DMS153 (cell line): ENCODE measurements around the gene SMIM8.
"Not testable (repeated sequence)": the region's sequence is repeated elsewhere in the genome, so short reads cannot be mapped to it uniquely, and the experiment has no call there.

Experiments
- DNase-seq: peaks from one replicate; lab custom pipeline; 2025; lab: John Stamatoyannopoulos, UW

The SMIM8 gene, protein sequence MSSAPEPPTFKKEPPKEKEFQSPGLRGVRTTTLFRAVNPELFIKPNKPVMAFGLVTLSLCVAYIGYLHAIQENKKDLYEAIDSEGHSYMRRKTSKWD

DNA sequence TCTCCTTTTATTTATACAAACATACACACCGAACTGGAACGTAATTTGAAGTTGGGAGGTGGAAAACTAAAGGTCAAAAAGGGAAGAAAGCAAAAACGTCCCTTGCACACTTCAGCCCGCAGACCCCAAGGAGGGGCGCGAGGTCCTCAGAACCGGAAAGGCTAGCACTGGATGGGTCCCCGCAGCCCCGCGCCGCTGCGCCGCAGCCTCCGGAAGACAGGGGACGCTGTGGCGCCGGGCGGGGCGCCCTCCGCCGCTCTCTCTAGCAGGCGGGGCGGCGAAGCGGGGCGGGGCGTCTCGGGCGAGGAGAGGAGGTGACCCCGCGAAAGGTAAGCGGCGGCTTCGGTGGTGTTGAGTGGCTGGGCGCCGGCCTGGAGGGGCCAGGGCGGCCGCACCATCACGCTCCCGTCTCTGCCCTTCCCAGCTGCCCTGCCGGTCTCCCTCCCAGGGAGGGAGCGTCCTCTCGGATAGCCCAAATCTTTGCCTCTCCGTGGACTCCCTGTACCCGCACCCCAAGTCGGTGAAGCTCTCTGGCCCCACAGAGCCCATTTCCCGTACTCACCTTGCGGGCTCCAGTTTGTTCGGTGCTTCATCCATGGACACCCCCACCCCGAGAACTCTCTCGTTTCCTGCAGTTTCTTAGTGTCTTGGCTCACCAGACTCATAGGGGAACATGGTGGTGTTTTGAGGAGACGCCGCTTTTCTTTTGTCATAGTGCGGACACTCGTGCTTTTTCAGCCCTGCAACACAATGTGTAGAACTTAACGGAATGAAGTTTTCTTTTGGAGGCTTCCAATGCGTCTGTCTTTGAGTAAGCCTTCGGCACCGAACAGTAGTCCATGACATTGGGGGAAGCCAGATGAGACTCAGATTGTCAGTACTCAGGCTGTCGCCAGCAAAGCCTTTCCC is at the start of gene SMIM8:
Gene SMIM8, plus strand, starts transcription at position 285 of the 909 bp plus-strand sequence. CDS start 14,444 bp downstream, outside the sequence.
- peak; percentile 79 for DNase-seq

DNA sequence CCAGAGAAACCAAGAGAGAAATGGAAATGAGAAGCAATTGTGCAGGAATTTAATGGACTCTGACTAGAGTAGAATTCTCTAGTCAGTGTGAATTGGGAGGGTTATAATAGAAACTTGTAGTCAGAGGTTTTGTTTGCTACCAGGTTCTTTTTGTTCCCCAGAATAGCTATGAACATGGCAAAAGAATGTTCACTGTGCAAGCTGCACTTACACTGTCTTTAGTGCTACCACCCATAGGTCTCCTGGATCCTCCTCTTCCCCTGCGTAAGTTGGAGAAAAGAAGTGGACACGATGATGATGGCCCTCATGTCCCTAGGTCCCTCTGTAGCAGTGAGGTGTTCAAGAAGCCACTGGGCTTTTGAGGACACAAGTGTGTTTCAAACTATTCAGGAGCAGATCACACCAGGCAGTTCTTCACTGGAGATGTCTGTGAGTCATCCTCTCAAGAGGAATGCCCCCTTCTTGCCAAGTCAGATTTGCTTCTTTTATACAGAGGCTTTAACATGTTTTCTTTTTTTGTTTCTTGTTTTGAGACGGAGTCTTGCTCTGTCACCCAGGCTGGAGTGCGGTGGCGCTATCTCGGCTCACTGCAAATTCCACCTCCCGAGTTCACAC is 47.6 kb upstream of the SMIM8 start:
- no peak for DNase-seq

DNA sequence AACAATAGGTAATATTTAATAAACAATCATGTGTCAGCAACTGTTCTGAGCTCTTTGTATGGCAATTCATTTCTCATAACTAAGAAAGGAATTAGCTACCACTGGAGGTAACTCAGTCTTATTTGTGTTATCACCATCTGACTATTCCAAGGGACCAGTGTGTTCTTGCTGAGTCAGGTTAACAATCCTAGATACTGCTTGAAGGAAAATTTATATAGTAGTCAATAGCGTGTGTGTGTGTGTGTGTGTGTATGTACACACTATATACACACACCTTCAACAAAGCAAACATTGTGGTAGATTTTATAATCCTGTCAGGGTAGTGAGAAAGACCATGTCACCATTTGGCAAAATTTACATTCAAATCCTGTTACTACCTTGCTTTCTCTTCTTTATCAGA is 45.8 kb upstream of the SMIM8 start:
- no peak for DNase-seq

DNA sequence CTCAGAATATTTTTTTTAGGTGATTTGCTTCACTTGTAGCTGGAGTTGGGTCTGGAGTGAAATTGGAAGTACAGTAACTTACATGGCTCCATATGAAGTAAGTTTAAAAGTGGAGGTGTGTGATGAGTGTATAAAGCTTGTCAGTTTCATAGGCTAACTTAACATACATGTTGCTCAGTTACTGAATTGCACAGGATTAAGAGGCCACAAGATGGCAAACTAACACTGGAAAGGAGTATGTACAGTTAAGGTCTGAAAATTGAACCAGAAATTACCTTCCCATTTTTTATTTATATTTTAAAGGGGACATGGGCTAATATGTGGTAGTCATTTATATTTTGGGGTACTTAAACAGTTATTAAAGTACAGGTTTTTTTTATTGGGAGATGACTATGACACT is 45.3 kb upstream of the SMIM8 start:
- DNase-seq = no peak

DNA sequence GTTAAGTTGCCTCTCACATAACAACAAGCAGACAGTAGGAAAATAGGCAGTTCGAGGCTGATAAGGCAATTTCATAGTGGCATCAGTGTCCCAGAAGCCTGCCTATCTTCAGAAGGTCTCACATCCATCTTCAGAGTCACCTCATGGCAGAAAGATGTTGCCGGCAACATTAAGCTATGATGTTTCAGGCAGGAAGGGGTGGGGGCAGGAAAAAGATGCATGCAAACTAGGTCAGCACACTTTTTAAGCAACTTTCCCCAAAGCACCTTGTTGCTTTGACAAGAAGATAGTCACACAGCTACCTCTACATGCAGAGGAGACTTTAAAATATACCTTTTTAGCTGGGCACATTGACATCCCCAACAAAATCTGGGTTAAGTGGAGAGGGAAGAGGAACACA is 43.2 kb upstream of the SMIM8 start:
- DNase-seq = no peak

DNA sequence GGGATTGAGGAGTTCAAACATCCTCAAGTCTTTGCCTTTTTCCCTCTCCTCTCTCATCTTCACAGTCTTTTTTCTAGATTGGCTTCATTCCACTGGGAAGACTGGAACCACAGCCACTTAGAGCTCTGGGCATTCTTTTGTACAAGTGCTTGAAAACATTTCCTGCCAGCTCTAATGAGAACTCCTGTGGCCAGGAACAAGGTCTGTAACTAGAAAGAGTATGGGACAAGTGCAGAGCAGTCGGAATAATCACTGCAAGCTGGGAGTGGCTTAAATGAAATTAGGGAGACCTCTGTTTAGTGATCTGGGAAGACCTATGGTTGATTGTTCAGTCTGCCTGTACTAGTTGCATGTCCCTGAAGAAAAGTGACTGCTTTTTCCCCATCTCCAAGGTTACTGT is 41.0 kb upstream of the SMIM8 start:
- no peak for DNase-seq

DNA sequence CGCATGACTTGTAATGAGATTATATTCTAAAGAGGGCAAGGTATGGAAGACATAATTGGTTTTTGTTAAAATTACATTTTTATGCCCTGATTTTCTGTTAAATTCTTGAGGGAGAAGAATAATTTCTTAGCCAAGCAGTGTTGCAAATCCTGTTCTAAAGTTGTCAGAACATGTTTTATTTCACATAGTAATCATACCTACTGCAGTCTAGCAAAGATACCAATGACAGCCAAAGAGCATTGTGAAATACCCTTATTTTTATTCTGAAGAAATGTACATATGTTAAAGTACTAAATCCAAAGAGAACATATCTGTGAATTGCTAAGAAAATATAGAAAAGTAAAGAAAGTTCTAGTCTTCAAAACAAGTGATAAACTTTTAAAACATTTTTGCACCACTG is 39.6 kb upstream of the SMIM8 start:
- DNase-seq = no peak

DNA sequence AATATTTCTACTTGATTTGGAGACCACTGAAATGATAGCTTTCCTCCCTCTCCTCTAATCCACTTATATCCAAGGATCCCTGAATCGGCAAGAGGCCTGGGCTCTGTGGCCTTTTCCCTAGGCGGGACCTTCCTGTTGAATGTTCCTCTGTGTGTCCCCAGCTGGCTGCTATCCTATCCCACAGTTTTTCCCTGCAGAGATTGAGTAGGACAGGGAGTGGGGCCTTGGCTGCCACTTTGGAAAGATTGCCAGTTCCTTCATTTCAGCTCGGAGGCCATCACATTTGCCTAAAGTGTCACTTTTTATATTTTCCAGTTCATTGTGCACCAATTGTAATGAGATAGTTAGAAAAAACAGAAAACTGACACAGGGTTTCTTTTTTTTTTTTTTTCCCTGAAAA is 38.9 kb upstream of the SMIM8 start:
- DNase-seq = no peak

DNA sequence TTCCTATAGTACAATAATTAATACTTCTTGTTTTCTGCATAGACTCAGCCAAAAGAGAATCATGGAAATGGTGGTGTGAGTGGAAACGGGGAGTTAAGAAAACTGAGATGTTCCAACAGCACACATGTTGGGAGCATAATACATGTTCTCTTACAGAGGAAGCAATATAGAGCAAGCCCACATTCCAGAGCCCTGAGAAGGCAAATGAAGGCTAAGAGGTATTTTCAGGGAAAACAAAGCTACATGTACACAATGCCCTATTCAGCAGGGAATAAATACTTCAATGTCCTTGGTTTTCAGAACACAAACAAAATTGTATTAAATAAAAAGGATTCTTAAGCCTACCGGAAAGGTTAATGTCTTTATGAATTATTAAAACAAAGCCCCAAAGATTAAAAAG is 35.1 kb upstream of the SMIM8 start:
- no peak for DNase-seq

DNA sequence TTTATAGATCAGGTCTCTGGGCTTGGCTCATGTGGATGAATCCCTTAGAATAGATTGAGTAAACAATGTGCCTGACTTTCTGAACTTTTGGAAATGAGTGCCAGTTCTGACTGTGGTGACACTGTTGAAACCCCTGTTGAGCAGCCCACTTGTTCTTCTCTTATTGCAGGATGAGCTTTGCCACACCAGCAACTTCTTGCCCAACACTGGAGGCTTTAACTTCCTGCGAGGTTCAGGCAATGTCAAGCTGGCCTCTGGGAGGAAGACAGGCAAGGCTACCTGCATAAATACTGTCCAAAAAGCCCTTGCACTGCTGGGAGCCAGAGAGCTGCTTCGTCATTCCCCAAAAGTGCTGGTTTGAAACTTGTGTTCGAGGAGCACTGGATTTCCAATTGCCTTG is 32.8 kb upstream of the SMIM8 start:
- DNase-seq = no peak

DNA sequence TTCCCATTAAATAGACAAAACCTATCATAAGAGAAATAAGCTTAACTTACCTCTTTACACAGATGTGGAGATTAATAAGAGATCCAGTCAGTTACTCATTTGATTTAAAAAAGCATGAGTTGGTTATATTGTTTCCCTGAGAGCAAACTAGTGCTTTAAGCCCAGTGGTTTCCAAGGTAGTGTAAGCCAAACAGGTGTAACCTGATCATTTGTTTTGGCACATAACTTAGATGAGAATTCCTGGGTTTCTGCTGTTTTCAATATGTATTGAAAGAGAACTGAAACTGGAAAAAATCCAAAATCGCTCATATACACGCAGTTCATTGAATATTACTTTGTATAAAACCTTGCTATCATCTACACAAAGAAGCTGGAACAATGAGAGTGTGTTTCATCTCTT is 30.5 kb upstream of the SMIM8 start:
- no peak for DNase-seq

DNA sequence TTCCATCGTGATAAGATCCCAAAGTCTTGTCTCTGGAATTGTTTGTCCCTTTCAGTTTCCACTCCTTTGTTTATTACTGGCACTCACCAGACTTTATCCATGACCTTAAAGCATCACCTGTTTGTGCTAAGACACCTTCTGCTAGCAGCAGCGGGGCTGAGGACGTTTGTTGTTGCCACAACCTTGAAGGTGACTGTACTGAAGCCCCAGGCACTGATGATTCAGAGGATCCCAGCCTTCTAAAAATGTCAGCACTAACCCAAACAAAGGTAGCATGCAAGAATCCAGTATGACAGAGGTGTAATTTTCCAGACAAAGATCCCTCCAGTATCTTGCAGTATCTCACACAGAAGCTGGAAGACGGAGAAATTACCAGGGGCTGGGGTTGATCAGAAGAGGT is 28.9 kb upstream of the SMIM8 start:
- DNase-seq = no peak

DNA sequence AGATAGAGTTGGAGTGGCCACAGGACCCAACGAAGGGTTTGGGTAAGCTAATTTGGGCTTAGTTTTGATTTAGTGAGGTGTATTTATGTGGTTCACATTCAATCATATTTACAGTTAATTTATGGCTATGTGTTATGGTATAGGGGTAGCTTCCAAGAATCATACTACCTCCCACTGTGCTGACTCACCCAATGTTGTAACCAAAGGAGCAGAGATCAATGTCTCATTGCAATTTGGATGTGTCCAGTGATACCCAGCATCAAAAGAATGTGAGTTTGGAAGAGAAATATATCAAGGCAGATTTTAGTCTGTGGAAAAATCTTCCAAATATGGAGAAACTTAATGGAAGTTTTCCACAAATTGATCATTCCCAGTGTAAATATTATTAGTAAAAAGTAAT is 25.3 kb upstream of the SMIM8 start:
- DNase-seq = no peak

DNA sequence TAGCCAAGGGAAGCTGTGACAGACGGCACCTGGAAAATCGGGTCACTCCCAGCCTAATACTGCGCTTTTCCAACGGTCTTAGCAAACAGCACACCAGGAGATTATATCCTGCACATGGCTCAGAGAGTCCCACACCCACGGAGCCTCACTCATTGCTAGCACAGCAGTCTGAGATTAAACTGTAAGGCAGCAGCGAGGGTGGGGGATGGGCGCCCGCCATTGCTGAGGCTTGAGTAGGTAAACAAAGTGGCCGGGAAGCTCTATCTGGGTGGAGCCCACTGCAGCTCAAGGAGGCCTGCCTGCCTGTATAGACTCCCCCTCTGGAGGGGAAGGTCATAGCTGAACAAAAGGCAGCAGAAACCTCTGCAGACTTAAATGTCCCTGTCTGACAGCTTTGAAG is 21.1 kb upstream of the SMIM8 start:
- not testable (repeated sequence) for DNase-seq

DNA sequence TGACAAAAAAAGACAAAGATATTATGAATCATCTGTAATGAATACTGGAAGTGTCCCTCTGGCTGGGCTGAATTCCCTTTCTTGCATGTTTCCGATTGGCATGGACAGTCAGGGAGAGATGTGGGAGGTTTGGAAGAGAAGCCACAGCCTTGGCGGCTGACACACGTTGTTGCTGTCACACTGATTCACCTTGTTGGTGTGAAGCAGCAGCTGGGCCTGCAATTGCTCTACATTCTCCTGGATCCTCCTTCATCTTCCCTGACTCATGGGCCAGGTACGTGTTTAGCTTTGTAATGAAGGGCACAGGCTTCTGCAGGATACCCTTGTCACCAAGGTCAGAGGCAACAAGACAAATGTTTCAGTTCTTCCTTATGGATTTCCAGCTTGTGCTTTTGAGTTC is 13.4 kb upstream of the SMIM8 start:
- no peak for DNase-seq

DNA sequence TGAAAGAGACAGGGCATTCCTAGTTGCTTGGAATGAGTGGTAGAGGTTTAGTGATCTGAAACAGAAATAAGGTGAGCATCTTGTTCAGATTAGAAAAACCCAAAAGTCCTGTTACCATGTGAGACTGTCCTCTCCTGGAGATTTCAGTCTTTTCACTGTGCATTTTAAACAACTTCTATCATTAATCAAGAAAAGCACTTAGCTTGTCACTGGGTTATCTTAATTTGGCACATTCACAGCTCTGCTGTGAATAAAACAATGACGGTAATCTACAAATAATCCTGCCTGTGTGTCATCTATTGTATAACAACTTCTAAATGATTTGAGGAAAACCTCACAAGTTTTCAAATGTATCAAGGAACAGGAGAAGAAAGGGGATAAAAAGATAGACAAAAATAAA is 9.5 kb upstream of the SMIM8 start:
- DNase-seq = no peak

DNA sequence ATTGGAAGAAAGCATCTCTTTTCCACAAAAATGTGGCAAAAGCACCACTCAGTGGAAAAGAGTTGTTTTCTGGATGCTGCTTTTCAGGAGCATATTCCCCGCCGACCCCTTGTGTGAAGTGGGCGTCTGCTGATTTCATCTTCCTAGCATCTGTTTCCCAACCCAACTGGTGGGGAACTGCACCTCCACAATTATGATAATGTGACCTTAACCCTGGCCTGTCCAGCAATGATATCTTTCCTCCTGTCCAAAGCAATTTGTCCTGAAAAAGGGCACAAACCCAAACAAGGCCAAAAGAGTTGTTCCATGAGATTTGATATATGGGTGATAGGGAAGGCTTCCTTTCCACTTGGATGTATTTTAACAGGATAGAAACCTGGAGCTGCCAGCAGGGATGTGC is 7.3 kb upstream of the SMIM8 start:
- DNase-seq = no peak

DNA sequence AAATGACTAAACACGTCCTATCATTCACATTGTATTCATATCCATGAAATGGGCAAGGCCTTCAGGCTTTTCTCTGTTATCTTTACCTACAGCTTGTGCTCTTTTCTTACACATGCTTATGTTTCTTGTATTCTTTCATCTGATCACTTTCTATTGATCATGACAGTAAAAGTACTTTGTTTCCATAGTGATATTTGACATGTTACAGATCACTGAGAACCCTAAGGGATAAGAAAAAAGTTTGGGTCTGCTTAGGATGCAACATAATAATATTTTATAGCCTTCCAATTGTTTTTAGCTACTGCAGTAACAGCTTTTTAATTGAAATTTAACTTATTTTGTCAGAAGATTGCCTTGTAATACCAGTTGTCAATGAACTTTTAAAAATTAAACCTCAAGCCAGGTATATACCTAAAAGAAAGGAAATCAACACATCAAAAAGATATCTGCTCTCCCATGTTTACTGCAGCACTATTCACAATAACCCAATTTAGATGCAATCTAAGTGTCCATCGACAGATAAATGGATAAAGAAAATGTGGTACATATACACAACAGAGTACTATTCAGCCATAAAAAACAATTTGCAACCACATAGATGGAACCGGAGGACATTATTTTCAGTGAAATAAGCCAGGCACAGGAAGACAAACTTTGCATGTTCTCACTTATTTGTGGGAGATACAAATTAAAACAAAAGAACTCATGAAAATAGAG is 3.0 kb upstream of the SMIM8 start:
- no peak for DNase-seq

DNA sequence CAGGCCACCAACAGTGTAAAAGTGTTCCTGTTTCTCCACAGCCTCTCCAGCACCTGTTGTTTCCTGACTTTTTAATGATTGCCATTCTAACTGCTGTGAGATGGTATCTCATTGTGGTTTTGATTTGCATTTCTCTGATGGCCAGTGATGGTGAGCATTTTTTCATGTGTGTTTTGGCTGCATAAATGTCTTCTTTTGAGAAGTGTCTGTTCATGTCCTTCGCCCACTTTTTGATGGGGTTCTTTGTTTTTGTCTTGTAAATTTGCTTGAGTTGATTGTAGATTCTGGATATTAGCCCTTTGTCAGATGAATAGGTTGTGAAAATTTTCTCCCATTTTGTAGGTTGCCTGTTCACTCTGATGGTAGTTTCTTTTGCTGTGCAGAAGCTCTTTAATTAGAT is 1.5 kb downstream of the SMIM8 start:
- DNase-seq = not testable (repeated sequence)

DNA sequence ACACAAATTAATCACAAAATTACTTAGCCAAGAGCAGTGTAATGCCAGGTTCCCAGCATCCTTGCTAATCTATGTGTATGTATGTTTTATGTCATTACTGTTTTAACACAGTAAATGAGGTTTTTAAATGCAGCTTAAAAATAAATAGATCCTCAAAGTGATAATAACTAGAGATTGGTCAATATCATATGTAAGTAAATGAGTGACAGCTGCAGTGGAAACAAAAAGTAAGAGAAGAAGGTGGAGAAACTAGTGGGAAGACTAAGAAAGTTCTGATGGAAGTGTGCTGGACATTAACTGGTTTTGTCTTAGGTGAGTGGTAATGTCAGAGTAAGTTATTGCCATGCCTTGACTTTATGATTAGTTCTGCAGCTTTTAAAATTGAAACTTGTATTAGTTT is 8.6 kb downstream of the SMIM8 start:
- DNase-seq = no peak

DNA sequence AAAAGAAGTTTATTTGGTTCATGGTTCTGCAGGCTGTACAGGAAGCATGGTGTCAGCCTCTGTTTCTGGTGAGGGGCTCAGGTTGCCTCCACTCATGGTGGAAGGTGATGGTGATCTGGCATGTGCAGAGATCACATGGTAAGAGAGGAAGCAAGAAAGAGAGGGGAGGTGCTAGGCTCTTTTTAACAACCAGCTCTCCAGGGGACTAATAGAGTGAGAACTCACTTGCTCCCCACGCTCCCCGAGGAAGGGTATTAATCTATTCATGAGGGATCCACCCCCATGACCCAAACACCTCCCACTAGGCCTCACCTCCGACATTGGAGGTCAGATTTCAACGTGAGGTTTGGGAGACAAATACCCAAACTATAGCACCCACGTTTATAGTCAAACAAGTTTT is 10.6 kb downstream of the SMIM8 start:
- no peak for DNase-seq

DNA sequence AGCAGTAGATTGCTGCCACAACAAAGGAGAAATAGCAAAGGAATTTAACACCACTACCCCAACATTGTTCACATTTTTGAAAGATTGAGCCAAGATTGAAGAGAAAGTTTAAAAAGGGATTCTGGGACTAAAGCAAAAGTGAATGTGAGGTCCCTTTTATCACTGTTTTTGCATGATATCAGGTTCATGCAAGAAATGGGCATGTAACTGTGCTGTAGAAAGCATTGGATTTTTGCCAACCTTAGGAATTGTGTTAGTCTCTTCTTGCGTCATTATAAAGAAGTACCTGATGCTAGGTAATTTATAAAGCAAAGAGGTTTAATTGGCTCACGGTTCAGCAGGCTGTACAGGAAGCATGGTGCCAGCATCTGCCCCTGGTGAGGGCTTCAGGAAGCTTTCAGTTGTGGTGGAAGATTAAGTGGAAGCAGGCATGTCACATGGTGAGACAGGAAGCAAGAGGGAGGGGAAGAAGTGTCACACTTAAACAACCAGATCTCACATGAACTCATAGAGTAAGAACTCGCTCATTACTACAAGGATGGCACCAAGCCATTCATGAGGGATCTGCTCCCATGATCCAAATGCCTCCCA is 11.3 kb downstream of the SMIM8 start:
- no peak for DNase-seq
